ENCODE measurements around the gene SLX4IP. TPM values are rescaled to one million over a fixed set of nuclear protein-coding genes. Genes with fewer than 3 reads are reported as not detected.

The SLX4IP gene
- total RNA-seq, 1 experiment from 2014 or later: 11.1 TPM

Small RNA genes lying within 50 kb of the gene (microRNA-seq; reads per million reads assigned to microRNA genes)
- not detected for gene MIR6870 (ENCODE audit: borderline number of aligned reads)

Other genes with a start within 250 kb of the SLX4IP start
- 0.39 TPM for gene SNAP25, start 216.5 kb upstream of the SLX4IP start, total RNA-seq (2021; ENCODE audit: unreplicated experiment)
- 19.9 TPM for gene MKKS, start 1.1 kb upstream of the SLX4IP start, total RNA-seq (2021; ENCODE audit: unreplicated experiment)
- 31.9 TPM for gene JAG1, start 238.7 kb downstream of the SLX4IP start, total RNA-seq (2021; ENCODE audit: unreplicated experiment)

Measured in HCT116 (cell line).